HG03354 (cell line): ENCODE results near the gene SYAP1.

ENCODE experiments used
- ATAC-seq: cut with Tn5 transposase; IDR thresholded peaks from one replicate; pipeline ENCODE4 v1.9.1; 2021; ENCODE audit warnings: mild to moderate bottlenecking; ENCODE audit not compliant: unreplicated experiment, poor library complexity, severe bottlenecking

Gene SYAP1

GRCh38 chrX:16814597-16814996 lies 95.2 kb downstream of the SYAP1 start:
- ATAC-seq: no peak
